Activated naive CD4-positive, alpha-beta T cell treated with anti-CD3 and anti-CD28 coated beads, Interleukin-2, amount 50 U/mL, for 16 hours (primary cell): Measurements from ENCODE around the gene ARL8A.
"Not testable (repeated sequence)": the region's sequence is repeated elsewhere in the genome, so short reads cannot be mapped to it uniquely, and the experiment has no call there.

Experiments used
- DNase-seq: peaks from one replicate; pipeline ENCODE4 v3.0.0-alpha.2; 2020

Gene ARL8A

DNA sequence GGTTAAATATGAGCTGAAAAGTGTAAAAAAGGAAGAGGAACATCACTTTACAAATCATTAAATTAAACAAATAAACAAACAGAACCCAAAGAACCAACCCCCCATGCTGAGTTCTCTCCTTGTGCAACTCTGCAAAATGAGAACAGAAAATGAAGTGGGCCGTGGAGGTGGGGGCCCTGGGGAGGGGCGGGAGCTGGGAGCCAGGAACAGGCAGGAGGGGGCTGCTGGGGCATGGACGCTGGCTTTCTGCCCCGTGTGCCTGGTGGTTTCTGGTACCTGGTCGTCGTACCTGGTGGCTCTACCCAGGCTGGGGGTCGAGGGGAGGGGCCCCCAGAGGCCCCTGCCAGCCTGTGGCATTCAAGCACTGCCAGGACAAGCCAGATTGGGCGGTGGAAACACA lies 11.0 kb downstream of the ARL8A start:
- DNase-seq, result no peak

DNA sequence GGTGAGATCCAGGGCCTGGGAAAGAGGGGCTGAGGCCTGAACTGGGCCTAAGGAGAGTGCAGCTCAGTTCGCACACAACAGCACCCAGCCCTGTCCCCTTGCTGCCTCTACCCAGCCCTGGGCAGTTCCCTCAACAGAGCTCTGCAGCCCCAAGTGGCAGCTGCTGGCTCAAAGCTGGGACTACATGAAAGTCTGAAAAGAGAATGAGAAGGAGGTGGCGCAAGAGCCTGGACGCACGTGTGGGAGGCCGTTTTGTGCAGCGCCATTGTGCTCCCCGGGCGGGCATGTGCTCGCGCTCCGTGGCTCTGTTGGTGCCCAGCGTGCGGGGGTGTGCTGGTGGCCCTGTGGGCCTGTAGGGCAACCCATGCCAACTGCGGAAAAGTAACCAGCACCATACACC lies 11.5 kb downstream of the ARL8A start:
- DNase-seq, result no peak

DNA sequence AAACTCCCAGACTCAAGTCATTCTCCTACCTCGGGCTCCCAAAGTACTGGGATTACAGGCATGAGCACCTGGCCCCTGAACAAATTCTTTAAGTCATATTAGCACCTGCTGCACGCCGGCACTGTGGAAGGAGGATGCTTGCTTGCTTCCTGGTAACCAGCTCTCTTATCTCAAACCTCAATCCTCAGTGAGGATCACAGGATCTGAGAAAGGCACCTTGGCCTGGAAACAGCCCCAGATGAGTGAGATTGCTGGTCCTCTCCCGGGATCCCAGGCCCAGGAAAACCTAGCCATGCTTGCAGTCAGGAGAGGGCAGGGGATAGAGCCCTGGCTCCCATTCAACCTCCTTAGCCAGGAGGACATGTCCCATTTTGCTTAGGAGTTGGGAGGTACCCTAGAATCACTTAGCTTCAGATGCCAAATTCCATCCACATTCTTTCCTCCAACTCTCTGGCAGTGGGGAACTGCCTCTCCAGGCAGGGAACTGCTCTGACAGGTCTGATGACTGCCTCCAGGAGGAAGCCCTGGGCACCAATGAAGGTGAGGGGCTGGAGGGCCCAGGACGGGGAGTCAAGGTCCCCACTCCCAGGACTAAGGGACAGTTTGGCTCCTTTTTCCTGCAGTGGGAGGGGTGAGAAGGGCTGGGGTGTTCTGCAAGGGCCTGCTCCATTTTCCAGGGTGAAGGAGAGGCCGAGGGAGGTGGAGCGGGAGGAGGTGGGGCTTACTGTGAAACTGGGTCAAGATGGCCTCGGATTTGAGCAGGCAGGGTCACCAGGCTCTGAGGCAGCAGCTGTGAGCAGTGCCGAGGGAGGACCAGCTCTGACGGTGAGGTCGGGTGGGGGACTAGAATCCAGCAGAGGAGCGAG lies 12.3 kb downstream of the ARL8A start:
- DNase-seq, result no peak

DNA sequence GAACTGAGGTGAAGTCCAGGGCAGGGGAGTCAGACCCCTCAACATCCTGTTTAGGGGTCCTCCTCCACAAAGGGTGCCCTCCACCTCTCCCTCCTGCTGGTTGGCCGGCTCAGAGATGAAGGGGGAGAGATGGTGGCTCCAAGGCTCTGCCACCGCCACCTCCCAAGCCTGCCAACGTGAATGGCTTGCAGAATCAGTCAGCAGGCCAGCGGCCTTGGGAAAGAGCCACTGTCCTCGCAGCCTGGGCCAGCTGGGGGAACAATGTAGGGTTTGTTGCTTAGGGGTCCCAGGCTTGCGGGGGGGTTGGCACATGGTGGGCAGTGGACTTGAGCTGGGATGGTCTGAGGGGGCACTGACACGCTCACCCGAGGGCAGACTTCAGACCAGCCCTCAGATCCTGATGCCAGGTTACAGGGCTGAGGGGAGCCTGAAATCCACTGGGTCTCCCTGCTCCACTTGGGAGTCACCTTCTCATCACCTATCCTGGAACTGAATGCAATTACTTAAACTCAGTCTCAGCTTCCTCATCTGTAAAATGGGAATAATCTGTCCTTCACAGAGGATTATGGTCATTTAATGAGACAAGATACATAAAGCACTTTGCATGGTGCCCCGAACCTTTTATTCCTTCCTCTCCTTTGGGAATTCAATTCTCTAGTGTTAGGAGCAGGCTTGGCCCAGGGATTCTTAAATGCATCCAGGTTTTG lies 13.6 kb downstream of the ARL8A start:
- no peak for DNase-seq

DNA sequence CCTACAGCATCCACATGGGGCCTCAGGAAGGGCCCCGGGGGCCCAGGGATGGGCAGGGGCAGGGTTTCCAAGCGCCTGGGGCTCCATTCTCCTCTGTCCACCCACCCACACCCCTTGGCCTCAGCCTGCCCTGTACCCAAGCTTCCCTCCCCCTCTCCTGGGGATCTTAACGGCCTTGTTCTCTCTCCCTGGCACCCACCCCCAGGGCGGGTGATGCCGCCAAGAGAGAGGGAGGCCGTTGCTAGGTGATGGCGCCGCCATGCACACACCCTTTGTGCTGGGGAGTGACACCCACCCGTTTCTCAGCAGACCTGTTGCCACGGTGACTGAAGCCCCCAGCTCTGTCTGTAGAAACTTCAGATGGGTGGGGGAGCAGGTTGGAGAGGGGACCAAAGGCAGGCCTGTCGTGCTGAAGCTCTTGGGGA lies 14.2 kb downstream of the ARL8A start:
- no peak for DNase-seq

DNA sequence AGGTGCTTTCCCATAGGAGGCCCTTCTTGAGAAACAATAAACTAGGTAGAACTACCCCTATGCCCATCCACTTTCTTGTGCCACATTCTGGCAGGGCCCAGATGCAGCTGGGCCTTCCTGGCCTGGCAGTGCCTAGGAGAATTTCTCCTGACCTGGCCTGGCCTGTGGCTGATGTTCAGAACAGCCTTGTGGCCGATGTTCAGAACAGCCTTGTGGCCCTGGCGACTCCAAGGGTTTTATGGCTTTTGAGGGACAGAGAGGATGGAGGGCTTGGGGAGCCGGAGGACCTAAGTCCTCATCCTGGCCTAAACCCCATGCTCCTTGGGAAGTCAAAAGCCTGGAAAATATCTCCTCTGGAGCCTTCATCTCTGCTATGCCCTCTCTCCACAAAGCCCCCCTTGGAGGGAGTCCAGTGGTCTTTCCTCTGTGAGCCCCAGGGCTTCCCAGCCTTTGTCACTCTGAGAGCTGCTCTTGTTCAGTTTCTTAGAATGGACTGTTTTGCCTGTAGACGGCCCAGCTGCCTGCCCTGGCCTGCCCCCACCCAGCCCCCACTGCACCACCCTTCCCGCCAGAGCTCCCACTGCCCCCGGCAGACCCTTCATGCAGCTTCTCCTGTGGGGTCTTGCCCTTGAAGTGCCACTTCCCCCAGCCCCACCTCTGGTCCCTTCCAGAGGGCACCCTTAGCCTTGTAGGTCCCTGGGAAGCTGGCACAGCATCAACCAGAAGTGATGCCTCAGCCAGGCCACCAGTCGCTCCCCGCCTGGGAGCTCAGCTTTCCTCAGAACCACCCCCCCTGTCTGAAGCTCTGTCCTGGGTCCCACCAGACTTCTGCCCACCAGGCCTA lies 14.9 kb downstream of the ARL8A start:
- DNase-seq, result no peak

DNA sequence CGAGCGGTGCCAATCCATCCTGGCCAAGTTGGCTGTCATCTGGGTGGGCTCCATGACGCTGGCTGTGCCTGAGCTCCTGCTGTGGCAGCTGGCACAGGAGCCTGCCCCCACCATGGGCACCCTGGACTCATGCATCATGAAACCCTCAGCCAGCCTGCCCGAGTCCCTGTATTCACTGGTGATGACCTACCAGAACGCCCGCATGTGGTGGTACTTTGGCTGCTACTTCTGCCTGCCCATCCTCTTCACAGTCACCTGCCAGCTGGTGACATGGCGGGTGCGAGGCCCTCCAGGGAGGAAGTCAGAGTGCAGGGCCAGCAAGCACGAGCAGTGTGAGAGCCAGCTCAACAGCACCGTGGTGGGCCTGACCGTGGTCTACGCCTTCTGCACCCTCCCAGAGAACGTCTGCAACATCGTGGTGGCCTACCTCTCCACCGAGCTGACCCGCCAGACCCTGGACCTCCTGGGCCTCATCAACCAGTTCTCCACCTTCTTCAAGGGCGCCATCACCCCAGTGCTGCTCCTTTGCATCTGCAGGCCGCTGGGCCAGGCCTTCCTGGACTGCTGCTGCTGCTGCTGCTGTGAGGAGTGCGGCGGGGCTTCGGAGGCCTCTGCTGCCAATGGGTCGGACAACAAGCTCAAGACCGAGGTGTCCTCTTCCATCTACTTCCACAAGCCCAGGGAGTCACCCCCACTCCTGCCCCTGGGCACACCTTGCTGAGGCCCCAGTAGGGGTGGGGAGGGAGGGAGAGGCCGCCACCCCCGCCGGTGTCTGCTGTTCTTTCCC lies 16.5 kb downstream of the ARL8A start:
- DNase-seq, result no peak

DNA sequence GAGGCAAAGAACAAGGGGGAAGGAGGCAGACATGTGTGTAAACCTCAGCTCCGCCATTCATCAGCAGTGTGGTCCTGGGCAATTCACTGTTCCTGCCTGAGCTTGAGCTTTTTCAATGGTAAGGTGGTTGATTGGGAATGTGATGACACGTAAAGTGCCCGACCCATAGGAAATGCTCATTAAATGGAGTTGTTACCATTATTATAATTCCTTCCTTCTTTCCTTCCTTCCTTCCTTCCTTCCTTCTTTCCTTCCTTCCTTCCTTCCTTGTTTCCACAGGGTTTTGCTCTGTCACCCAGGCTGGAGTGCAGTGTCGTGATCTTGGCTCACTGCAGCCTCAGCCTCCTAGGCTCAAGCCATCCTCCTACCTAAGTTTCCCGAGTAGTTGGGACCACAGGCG lies 17.5 kb downstream of the ARL8A start:
- no peak for DNase-seq

DNA sequence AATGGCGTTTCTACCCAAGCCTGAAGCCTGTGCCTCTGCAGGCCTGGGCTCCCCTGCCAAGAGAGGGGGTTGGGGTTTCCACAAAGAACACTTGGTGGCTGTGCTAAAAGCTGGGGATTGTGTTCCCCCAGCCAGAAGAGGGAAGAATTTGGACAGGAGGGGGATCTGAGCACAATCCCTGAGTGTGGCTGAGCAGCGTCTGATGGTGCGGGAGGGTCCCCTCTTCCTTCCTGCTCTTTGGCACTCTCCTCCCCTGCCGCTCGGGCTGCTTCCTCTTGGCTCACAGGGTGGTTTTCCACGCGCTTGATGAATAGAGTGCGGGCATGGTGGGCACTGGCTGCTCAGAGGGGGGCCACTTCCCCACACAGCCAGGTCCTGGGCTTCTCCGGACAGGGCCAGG lies 18.1 kb downstream of the ARL8A start:
- no peak for DNase-seq

DNA sequence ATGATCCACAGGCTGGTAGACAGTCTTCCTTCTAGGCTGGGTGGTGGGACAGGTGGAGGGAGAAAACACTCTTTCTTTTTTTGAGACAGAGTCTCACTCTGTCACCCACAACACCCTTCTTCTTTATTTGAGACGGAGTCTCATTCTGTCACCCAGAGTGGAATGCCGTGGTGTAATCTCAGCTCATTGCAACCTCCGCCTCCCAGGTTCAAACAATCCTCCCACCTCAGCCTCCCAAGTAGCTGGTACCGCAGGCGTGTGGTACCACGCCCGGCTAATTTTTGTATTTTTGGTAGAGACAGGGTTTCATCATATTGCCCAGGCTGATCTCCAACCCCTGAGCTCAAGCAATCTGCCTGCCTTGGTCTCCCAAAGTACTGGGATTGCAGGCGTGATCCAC lies 18.9 kb downstream of the ARL8A start:
- no peak for DNase-seq

DNA sequence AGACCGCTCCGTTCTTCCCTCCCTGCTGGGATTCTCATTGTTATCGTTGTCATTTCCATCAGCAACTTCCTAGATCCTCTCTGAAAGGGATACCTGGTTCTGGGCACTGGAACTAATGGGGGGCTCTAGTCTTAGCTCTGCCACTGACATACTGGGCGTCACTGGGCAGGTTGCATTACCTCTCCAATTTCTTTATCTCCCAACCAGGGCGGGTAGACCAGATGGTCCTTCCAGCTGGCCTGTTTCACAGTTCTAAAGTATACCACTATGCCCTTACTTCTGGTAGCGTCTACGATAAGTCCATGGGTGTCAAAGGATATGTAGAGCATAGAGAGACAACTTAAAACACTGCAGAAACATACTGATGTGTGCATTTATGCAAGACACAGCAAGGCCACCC lies 20.4 kb downstream of the ARL8A start:
- DNase-seq, result no peak

DNA sequence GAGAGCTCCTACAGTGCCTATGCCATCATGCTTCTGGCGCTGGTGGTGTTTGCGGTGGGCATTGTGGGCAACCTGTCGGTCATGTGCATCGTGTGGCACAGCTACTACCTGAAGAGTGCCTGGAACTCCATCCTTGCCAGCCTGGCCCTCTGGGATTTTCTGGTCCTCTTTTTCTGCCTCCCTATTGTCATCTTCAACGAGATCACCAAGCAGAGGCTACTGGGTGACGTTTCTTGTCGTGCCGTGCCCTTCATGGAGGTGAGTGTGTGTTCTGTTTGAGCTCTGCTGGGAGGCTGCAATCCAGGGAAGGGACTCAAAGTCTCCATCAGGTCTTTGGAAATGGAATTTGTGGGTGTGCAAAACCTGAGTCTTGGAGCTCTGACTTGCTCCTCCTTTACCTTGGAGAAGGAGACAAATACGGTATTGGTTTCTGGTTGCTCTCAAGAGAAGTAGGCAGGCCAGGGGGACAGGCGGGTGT lies 21.2 kb downstream of the ARL8A start:
- DNase-seq, result no peak

DNA sequence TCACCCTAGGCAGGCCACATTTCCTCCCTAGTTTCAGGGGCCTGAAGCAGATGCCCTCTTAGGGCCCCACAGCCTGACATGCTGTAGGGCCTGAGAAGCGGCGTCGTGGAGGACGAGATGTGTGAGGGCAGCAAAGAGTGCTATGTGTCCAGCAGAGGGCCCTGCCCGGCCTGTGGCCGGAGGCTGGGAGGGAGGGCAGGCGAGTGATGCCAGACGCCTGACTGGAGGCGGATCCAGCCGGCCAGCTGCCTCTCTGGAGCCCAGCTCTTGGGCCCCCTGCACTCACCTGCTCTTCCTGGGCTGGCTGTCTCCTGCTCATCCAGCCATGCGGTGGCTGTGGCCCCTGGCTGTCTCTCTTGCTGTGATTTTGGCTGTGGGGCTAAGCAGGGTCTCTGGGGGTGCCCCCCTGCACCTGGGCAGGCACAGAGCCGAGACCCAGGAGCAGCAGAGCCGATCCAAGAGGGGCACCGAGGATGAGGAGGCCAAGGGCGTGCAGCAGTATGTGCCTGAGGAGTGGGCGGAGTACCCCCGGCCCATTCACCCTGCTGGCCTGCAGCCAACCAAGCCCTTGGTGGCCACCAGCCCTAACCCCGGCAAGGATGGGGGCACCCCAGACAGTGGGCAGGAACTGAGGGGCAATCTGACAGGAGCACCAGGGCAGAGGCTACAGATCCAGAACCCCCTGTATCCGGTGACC lies 21.8 kb downstream of the ARL8A start, which contains the start of gene GPR37L1:
TSS of gene GPR37L1 (plus strand) at position 279 of the 697 bp plus-strand sequence. CDS start at position 326, 47 bp downstream.
- DNase-seq, result no peak

DNA sequence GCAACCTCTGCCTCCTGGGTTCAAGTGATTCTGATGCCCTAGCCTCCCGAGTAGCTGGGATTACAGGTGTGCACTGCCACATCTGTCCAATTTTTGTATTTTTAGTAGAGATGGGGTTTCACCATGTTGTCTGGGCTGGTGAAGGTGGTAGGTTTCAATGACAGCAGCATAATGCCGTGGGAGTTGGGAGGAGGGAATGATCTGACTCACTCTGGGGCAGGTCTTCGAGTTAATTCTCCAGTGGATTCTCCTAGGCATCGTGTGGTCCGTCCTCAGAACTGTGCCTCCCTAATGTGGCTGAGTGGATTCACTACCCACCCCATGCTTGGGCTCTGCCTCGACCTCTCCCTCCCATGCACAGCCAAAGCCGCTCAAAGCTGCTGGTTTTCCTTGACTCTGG lies 23.5 kb downstream of the ARL8A start:
- no peak for DNase-seq

DNA sequence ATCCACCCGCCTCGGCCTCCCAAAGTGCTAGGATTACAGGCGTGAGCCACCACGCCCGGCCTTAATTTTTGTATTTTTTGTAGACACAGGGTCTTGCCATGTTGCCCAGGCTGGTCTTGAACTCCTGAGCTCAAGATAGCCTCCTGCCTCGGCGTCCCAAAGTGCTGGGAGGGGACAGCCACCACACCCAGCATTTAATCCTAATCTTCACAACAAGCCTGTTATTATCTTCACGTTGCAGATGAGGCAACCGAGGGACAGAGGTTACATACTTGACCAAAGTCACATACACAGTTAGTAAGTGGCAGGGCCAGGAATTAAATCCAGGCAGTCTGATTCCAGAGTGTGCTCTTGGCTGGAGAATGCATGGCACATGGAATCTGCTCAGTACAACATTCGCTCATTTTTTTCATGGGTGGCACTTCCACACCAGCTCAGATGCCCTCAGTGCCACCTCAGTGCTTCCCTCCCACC lies 26.6 kb downstream of the ARL8A start:
- DNase-seq, result no peak

DNA sequence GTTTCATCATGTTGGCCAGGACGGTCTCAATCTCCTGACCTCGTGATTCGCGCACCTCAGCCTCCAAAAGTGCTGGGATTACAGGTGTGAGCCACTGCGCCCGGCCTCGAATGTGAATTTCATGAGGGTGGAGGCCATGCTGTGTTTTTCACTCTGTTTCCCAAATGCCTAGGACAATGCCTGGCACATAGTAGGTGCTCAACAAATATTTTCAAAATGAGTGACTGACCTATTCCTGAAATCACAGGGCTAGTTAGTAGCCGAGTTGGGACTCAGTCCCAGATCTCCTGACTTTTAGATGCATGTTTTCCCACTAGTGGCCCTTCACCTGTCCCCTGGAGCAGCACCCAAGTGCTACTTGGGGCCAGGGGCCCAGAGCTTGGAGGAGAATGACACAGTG lies 28.2 kb downstream of the ARL8A start:
- DNase-seq, result no peak

DNA sequence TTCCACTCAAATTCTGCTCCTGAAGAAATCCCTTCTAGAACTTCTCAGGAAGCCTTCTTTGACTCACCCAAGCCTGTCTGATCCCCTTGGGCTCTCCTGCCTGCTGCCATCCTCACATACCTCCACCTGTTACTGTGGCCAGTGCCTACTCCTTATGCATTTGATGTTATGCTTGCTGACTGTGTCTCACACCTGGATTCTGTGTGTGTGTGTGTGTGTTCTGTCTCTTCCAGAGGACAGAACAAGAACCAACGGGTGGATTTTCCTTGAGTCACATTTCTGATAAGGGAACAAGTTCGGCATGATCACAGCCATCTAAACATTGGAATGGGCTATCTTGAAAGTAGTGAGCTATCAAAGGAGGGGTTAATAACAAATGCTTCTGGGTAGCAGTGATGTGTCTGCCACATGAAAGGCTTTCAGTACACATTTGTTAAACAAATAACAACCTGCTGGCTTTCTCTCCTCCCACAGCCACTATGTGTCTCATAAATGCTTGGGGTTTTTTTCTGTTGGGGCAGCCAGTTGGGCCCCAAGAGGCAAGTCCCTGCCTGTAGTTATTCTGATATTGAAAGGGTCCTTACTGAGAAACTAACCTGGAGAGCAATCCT lies 30.7 kb downstream of the ARL8A start:
- DNase-seq, result no peak

DNA sequence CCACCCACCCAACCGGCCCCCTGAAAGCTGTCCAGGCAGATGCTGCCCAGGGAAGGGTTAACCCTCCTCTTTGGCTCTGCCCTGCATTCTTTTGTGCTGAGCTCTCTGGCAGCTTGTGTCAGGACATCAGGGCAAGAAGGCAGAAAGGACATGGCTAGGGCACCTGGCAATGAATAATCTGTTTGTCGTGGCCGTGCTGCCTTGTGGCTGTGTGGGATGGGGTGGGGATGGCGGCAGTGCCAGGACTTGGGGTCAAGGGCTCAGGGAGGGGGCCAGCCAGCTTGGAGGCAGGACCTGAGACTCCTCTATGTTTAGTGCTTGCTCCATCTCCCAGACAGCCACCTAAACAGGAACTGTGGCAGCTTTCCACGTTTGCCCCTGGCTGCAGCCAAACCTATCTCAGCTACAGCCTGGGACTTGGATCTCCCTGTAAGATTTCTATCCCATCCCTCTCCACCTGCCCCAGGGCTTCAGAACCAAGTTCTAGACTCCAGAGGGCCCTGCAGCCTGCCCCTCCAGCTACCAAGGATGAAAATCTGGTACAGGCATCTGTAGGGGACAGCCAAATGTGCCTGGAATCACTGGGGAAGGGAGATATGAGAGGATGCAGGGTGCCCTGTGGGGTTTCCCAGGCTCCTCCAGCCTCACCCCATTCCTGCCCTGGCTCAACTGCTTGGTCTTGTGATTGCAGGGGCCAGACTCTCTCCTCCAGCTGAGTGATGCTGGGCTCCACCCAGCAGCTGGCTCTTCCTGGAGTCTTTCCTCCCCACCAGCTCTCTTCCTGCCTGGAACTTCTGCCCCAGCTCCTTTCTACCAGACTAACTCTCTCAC lies 31.5 kb downstream of the ARL8A start:
- no peak for DNase-seq

DNA sequence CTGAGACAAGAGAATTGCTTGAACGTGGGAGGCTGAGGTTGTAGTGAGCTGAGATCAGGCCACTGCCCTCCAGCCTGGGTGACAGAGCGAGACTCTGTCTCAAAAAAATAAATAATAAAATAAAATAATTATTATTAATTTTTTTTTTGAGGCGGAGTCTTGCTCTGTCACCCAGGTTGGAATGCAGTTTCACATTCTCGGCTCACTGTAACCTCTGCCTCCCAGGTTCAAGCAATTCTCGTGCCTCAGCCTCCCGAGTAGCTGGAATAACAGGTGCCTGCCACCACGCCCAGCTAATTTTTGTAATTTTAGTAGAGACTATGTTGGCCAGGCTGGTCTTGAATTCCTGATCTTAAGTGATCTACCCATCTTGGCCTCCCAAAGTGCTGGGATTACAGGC lies 32.9 kb downstream of the ARL8A start:
- DNase-seq, result not testable (repeated sequence)

DNA sequence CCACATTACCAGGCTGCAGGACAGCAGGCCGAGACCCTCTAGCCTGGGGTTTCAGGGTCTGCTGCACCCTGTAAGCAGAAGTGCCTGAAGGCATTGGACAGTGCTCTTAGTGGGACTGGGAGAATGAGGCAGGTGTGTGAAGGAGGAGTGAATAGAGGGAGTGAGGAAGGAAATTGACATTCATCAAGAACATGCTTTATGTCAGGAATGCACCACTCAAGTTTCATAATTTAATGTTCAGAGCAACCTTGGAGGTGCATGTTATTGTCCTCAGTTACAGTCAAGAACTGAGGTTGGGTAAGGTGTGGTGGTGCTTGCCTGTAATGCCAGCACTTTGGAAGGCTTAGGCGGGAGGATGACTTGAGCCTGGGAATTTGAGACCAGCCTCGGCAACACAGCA lies 33.6 kb downstream of the ARL8A start:
- DNase-seq, result no peak
